MG63 (cell line): Measurements from ENCODE around the gene SERPINB13. TPM values are rescaled to one million over a fixed set of nuclear protein-coding genes. Genes with fewer than 3 reads are reported as not detected.
A peak's percentile ranks its signal among the peaks of the same experiment; 100 is the strongest.

Source experiments
- DNase-seq: peaks from one replicate; pipeline ENCODE4 v3.0.0-alpha.2; 2020
- H3K27me3 ChIP-seq: fragments of 250-450 bp; sonication (Bioruptor Pico); 2 replicates; pipeline ENCODE4 v1.5.1; 2020; ENCODE audit warnings: mild to moderate bottlenecking, moderate library complexity
- H3K36me3 ChIP-seq: fragments of 250-450 bp; sonication (Bioruptor Pico); 2 replicates; pipeline ENCODE4 v1.5.1; 2020; ENCODE audit warnings: mild to moderate bottlenecking, moderate library complexity
- H3K4me3 ChIP-seq: fragments of 250-450 bp; sonication (Bioruptor Pico); 2 replicates; pipeline ENCODE4 v1.5.1; 2020; ENCODE audit warnings: mild to moderate bottlenecking, moderate library complexity
- H3K9me3 ChIP-seq: fragments of 250-450 bp; sonication (Bioruptor Pico); 2 replicates; pipeline ENCODE4 v1.5.1; 2020; ENCODE audit warnings: mild to moderate bottlenecking, moderate library complexity
- total RNA-seq: library from RNA; depleted of rRNA; stranded (reverse); fragments of >200 nt; shearing (Covaris generic); gene quantifications from 2 replicates; pipeline ENCODE4 v1.2.3, GENCODE V29; 2014; ENCODE audit warnings: low replicate concordance; rRNA removed

The SERPINB13 gene, protein sequence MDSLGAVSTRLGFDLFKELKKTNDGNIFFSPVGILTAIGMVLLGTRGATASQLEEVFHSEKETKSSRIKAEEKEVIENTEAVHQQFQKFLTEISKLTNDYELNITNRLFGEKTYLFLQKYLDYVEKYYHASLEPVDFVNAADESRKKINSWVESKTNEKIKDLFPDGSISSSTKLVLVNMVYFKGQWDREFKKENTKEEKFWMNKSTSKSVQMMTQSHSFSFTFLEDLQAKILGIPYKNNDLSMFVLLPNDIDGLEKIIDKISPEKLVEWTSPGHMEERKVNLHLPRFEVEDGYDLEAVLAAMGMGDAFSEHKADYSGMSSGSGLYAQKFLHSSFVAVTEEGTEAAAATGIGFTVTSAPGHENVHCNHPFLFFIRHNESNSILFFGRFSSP
- total RNA-seq: not detected in 2 replicates

DNA sequence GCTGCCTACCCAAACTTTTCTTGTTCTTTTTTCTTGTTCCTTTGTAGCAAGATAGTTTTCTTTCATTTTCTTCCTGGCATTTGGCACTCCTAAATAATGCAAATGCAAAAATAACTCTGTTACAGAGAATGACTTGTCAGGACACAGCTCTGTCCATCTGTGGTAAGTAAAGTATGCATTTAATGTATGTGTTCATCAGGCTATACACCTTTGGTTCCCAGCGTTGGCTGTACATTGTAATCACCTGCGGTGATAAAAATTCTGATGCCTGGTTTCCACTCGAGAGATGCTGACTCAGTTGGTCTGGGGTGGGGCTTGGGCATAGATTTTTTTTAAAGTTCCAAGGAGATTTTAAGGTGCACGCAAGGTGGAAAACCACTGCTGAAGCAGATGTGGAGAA, at the start of gene SERPINB13:
Gene SERPINB13 (plus strand): TSS at position 378 of the 400 bp plus-strand sequence. CDS start 1,325 bp downstream, outside the sequence.
- DNase-seq: no peak
- H3K4me3 ChIP-seq: no peak within 1 kb of the TSS
- H3K36me3 ChIP-seq: no peaks in the 10 kb centered on the region
- no peaks in the 10 kb centered on the region for H3K9me3 ChIP-seq
- H3K27me3 ChIP-seq: no peaks in the 10 kb centered on the region

DNA sequence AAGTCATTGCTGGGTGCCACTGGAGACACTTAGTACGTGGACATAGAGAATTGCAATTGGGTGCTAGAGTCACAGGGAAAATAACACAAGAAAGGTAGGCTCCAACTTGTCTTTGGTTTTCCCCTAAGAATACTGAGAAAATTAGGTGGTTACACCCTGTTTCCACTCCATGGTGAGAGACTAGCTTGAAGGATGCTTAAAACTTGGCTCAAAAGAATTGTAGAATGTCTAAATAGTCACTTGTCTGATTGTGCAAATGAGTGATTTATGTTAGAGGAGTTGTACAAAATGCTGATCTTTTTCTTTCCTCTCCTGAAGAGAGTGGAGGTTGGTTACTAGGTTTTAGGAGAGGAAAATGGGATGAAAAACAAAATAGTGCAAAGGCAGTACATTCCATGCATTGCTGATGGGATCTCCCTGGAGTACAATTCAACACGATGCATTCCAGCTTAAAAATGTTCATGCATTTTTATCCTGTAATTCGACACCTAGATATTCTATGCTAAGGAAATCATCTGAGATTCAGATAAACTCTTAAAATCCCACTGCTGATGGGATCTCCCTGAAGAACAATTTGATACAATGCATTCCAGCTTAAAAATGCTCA, 47.1 kb upstream of the SERPINB13 start:
- no peaks in the 10 kb centered on the region for H3K36me3 ChIP-seq
- no peaks in the 10 kb centered on the region for H3K9me3 ChIP-seq
- DNase-seq: no peak
- H3K27me3 ChIP-seq: no peaks in the 10 kb centered on the region
- no peak overlapping the region for H3K4me3 ChIP-seq

DNA sequence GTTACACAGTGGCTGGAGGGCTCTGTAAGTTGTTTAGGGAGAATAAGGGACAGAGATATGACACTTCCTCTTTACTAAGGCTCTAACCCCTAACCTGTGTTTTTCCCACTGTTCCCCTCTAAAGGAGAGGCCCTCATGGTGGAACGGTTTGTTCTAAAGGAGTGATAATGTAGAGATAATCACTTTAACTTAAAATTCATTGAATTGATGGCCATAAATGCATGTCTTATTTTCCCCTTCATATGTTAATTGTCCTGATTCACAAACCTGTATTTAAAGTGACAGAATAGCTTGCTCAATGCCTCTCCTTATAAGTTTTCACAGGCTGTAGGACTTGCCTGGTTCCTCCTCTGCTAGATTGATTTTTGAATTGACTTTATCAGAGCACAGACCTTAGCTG, 45.1 kb upstream of the SERPINB13 start, which contains the start of gene SERPINB12:
Gene SERPINB12 (plus strand): TSS at position 301 of the 400 bp plus-strand sequence. CDS start 13,791 bp downstream, outside the sequence.
- no peaks in the 10 kb centered on the region for H3K36me3 ChIP-seq
- no peaks in the 10 kb centered on the region for H3K9me3 ChIP-seq
- H3K4me3 ChIP-seq: no peak within 1 kb of the TSS
- no peaks in the 10 kb centered on the region for H3K27me3 ChIP-seq
- DNase-seq: no peak

DNA sequence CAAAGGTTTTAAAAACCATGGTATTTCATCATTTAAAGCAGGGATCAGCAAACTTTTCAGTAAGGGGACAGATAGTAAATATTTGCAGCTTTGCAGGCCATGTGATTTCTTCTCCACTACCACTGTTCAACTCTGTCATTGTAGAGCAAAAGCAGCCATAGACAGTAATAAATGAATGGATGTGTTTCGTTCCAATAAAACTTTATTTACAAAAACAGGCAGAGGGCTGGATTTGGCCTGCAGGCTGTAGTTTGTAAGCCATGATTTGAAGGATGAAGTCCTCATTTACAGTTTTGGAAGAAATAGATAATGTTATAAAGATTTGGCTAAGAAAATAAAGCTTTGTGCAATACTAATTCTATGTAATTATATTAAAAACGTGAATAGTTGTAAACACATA, 43.1 kb upstream of the SERPINB13 start:
- Histone ChIP-seq H3K9me3 (no peaks in the 10 kb centered on the region), H3K36me3 (no peaks in the 10 kb centered on the region), H3K4me3 (no peak overlapping the region), H3K27me3 (no peaks in the 10 kb centered on the region)
- no peak for DNase-seq

DNA sequence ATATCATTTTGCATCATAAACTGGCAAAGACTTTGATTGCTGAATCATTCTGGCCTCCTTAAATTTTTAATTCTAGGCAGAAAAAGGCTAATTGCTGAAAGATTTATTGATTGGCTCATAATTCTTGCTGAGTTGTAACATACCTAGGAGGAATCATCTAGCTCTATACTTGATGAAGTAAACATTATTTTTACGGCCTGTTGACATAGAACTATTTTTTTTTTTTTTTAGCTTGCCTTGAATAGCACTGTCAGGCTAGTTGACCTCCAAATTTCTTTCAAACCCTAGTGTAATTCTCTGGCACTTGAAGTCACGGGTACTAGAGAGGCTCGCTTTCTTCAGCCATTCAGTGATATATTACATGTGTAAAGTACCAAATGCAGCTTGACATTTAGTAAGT, 42.1 kb upstream of the SERPINB13 start:
- DNase-seq: no peak

DNA sequence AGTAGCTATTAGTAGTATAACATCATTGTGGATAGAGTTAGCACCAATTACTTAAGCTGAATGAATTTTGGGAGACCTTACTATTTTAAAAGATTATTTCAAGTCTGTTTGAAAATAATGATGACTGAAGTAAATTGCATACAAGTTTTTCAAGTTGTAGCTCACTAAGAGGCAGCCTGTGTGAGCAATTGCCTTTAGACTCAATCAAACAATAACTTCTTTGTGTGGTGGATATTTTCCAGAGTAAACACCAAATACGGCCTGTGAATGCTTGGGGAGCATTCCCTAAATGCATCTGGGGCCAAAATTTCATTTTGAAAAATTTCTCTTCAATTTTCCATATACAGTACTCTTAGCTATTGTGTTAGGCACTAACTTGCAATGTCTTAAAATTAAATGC, 37.1 kb upstream of the SERPINB13 start:
- Histone ChIP-seq H3K9me3 (no peaks in the 10 kb centered on the region), H3K27me3 (no peaks in the 10 kb centered on the region), H3K36me3 (no peaks in the 10 kb centered on the region), H3K4me3 (no peak overlapping the region)
- DNase-seq: no peak

More for the DNA sequence above, 42.1 kb upstream of the SERPINB13 start:
- Histone ChIP-seq H3K9me3 (no peaks in the 10 kb centered on the region), H3K4me3 (no peak overlapping the region), H3K36me3 (no peaks in the 10 kb centered on the region), H3K27me3 (no peaks in the 10 kb centered on the region)

DNA sequence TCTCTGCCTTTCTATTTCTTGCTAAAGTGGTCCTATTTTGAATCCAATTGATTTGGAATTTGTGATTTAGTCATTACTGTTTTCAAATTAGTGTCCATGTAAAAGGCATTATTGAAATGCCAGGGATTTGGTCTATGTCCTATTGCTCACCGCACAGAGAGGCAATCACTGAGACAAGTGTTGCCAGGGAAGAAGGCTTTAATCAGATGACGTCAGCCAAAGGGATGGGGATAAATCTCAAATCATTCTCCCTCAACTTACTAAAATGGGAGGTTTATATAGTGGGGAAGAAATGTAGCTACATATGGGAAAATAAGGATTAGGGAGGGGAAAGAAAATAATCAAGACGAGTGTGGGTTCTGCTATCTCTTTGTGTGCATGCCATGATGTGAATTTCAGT, 35.4 kb upstream of the SERPINB13 start:
- no peaks in the 10 kb centered on the region for H3K36me3 ChIP-seq
- no peak for DNase-seq
- H3K27me3 ChIP-seq: no peaks in the 10 kb centered on the region
- no peaks in the 10 kb centered on the region for H3K9me3 ChIP-seq
- no peak overlapping the region for H3K4me3 ChIP-seq

DNA sequence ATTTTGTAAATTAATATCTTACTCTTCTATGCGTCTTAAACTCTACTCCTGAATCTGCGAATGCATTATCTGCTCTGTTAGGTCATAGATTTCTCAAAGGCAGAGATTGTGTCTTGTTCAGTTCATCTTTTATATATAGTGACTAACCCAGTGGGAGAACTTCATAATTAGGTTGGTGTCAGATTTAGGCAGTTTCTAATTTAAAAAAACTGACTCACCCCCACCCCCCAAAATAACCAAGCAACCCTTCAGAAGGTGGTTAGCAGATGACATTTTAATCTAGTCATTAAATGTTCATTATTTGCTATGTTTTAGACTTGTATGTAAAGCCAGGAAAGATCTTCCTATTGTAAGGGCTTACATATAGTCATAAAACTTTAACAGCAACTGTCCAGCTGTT, 34.6 kb upstream of the SERPINB13 start:
- H3K36me3 ChIP-seq: no peaks in the 10 kb centered on the region
- no peak for DNase-seq
- H3K27me3 ChIP-seq: no peaks in the 10 kb centered on the region
- H3K4me3 ChIP-seq: no peak overlapping the region
- H3K9me3 ChIP-seq: no peaks in the 10 kb centered on the region

DNA sequence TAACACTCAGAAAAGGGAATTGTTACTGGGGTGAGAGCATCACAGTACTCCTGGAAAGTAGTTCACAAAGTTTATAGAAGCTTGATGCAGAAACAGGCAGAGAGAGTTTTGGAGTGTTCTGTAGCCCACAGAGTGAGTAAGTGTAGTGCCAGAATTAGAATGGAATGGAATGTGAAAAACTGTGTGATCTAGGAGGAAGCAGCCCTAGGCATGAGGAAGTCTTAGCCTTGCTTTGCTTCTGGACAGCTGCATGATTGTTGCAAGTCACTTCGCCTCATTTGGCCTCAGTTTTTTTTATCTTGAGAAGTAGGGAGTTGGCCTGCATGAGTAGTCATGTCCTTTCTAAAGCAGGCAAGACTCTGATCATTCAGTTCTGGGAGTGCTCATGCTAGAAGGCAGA, 34.1 kb upstream of the SERPINB13 start:
- H3K4me3 ChIP-seq: no peak overlapping the region
- H3K27me3 ChIP-seq: no peaks in the 10 kb centered on the region
- DNase-seq: peak; percentile 22
- no peaks in the 10 kb centered on the region for H3K9me3 ChIP-seq
- H3K36me3 ChIP-seq: no peaks in the 10 kb centered on the region

DNA sequence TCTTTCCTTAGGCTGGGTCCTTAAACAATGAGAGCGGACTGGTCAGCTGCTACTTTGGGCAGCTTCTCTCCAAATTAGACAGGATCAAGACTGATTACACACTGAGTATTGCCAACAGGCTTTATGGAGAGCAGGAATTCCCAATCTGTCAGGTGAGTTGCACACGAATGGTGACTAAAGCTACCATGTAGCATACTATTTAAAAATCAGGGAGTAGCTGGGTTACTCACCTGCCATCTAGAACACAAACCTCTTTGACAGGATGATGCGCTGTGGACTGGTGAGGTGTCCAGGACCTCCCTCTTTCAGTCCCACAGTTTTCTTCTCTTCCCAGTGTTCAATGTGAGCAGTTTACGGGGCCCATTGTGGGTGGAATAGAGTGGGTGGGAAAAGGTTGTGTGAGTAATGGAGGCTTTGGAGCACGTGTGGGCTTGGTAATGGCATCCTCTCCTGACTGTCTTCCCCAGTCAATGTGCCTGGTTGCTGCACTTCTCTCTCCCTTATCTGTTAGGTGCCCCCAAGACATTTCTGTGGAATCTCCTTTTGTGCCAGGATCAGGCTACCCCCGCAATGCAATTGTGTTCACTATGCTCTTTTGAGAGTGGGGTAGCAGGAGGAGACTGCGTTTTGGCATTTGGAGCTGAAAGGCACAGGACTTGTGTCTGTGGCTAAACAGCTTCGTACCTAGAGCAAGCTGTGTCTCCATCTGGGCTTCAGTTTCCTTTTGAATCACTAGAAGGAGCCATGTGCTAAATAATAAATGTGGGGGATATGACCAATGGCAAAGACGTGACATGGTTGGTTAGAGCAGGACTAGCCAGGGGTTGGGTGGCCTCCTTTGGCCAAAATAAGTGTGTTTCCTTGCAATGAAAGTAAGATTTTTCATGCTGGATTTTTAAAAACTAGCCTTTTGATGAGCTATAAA, 27.3 kb upstream of the SERPINB13 start:
- DNase-seq: no peak
- Histone ChIP-seq H3K4me3 (no peak overlapping the region), H3K36me3 (no peaks in the 10 kb centered on the region), H3K9me3 (no peaks in the 10 kb centered on the region), H3K27me3 (no peaks in the 10 kb centered on the region)

DNA sequence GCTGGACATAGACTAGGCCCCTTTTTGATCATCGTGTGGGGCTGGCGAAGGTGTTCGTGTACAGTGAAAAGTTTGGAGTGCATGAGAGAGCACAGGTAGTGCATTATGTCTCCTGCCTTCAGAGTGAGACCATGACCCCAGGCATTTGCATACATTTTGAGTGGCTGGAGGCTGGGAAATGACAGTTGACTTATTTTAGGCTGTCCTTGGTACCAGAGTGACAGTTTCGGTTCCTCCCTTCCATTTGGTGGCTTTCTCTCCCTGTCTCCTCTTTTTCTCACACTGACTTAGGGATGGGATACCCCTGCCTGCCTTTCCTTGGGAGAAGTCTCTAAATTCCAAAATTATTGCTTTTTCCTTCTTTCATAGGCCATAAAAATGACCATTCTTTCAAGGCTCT, 24.9 kb upstream of the SERPINB13 start:
- no peaks in the 10 kb centered on the region for H3K27me3 ChIP-seq
- no peaks in the 10 kb centered on the region for H3K9me3 ChIP-seq
- H3K4me3 ChIP-seq: no peak overlapping the region
- H3K36me3 ChIP-seq: no peaks in the 10 kb centered on the region
- DNase-seq: no peak

DNA sequence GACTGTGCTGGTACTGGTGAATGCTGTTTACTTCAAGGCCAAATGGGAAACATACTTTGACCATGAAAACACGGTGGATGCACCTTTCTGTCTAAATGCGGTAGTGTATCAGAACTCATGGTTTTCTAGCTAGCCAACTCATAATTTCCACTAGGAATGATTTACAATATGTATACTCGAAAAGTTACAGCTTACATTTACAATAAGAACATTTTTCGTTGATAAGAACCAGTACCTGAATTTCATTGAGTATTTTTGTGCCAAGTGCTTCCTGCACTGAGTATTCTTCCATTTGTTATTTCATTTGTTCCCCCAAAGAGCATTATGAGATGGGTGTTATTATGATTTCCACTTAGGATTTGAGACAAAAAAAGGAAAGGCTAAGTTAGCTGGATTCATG, 23.1 kb upstream of the SERPINB13 start:
- Histone ChIP-seq H3K9me3 (no peaks in the 10 kb centered on the region), H3K4me3 (no peak overlapping the region), H3K27me3 (no peaks in the 10 kb centered on the region), H3K36me3 (no peaks in the 10 kb centered on the region)
- no peak for DNase-seq

DNA sequence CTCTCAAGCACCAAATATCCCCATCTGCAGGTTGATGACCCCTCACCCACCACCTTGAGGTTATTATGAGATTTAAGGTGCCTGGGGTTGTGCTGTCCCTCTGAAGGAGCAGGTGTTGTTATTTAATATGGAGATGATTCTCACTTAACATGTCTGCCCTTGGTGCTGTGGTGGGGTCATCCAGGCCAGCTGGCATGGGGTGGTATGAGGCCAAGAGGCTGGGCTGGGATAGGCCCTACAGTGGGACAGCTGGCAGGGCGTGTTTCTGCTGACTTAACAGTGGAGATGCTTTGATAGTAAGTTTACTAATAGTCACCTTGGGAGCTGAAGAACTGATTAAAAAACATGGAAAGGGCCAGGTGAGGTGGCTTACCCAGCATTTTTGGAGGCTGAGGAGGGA, 22.6 kb upstream of the SERPINB13 start:
- no peak for DNase-seq
- no peaks in the 10 kb centered on the region for H3K36me3 ChIP-seq
- H3K4me3 ChIP-seq: no peak overlapping the region
- no peaks in the 10 kb centered on the region for H3K9me3 ChIP-seq
- no peaks in the 10 kb centered on the region for H3K27me3 ChIP-seq

DNA sequence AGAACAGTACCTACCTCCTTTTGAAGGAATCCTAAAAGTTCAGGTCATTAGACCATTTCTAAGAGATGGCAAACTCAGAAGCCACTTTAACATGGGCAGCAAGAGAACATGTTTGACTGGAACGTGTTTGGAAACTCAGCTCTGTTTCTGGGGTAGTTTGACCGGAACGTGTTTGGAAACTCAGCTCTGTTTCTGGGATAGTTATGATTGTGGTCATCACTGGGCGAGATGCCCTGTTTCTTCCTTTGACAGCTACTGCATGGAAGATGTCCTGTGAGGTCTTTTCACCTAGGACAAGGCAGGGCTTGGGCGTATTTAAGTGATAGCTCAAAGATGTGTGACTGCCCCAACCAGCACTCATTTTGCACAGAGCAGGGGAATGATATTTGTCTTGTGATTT, 19.9 kb upstream of the SERPINB13 start:
- DNase-seq: no peak
- peaks cover 5% of the 10 kb centered on the region for H3K27me3 ChIP-seq
- no peak overlapping the region for H3K4me3 ChIP-seq

DNA sequence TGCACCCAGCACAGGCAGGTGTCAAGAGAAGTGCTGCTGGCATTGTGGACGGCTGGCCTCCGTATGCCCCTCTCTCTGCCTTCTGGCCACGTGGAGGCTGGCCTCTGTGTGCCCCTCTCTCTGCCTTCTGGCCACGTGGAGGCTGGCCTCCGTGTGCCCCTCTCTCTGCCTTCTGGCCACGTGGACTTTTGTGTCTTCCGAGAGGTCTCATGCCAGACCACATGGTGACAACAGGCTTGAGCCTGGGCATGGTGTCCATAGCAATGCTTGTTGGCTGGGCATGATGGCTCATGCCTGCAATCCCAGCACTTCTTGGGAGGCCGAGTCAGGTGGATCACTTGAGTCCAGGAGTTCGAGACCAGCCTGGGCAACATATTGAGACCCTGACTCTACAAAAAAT, 19.3 kb upstream of the SERPINB13 start:
- no peaks in the 10 kb centered on the region for H3K9me3 ChIP-seq
- no peak for DNase-seq
- H3K4me3 ChIP-seq: no peak overlapping the region

More for the DNA sequence above, 19.9 kb upstream of the SERPINB13 start:
- no peaks in the 10 kb centered on the region for H3K9me3 ChIP-seq
- no peaks in the 10 kb centered on the region for H3K36me3 ChIP-seq

DNA sequence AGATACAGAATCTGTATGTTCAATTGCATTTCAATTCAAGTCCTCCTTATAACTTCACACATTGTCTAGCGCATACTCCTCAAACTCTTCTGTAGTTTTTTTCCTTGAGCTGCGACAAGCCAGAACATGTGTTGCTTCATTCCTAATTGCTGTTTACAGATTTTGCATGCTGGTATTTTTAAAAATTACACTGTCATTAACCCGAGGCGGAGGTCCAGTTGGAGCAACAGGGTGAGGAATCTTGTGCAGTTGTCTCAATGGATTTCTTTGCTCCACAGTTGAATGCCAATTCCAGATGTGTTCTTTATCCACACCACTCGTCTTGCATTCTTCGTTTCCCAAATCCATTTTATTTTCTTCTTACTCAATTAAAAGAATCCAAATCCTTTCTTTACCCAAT, 16.4 kb upstream of the SERPINB13 start:
- Histone ChIP-seq H3K4me3 (no peak overlapping the region), H3K9me3 (no peaks in the 10 kb centered on the region), H3K36me3 (no peaks in the 10 kb centered on the region), H3K27me3 (peaks cover 5% of the 10 kb centered on the region)
- no peak for DNase-seq

More for the DNA sequence above, 19.3 kb upstream of the SERPINB13 start:
- Histone ChIP-seq H3K27me3 (peaks cover 5% of the 10 kb centered on the region), H3K36me3 (no peaks in the 10 kb centered on the region)

DNA sequence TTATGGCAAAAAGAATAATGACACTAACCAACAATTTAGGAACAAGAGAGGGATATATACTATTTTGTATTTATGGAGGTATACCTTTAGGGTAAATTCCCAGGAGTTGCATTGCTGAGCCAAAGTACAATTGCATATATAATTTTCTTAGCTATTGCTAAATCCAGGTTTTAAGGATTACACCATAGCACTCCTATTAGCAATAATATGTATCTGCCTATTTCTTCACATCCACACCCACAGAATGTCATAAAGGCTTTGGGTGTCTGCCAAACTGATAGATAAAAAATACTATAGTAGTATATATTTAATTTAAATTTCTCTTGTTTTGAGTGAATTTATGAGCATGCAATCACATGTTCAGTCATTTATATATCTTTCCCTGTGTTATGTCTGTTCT, 11.5 kb upstream of the SERPINB13 start:
- Histone ChIP-seq H3K36me3 (no peaks in the 10 kb centered on the region), H3K4me3 (no peak overlapping the region), H3K27me3 (no peaks in the 10 kb centered on the region), H3K9me3 (no peaks in the 10 kb centered on the region)
- DNase-seq: no peak
